Naive thymus-derived CD4-positive, alpha-beta T cell (primary cell): ENCODE measurements around the gene SAMD3. TPM values are rescaled to one million over a fixed set of nuclear protein-coding genes. Genes with fewer than 3 reads are reported as not detected.
"Not testable (repeated sequence)": the region's sequence is repeated elsewhere in the genome, so short reads cannot be mapped to it uniquely, and the experiment has no call there.

Source experiments
- ATAC-seq: fragments of 150-1000 bp; cut with Tn5 transposase; 2 replicates; pipeline ENCODE4 v1.10.0; 2021; ENCODE audit warnings: mild to moderate bottlenecking, moderate library complexity
- CTCF ChIA-PET: fragments of 350-600 bp; sonication (Branson Sonifier 250); formaldehyde crosslinking; loops from one replicate; lab custom pipeline; 2021; ENCODE audit warnings: antibody characterized with exemption; lab: Charles Lee
- POLR2A ChIA-PET: fragments of 350-600 bp; sonication (Branson Sonifier 250); formaldehyde crosslinking; loops from one replicate; lab custom pipeline; 2021; ENCODE audit warnings: antibody characterized with exemption, inconsistent platforms; lab: Charles Lee
- DNase-seq, 9 donors: peaks; one replicate each; pipeline versions ENCODE4 v3.0.0 to v3.0.0-alpha.2; 2020 to 2022; ENCODE audit warnings: mixed read lengths in 1 of 9
- H3K27ac ChIP-seq: one replicate; pipeline ENCODE4 v1.7.0; 2013; ENCODE audit warnings: mild to moderate bottlenecking, low read depth, low read length, moderate library complexity
- H3K27me3 ChIP-seq, 2 donors: one replicate each; pipeline ENCODE4 v1.7.0; 2013; ENCODE audit warnings: low read length in 2 of 2, mild to moderate bottlenecking in 2 of 2, moderate library complexity in 2 of 2; ENCODE audit not compliant: control insufficient read depth in 2 of 2, insufficient read depth in 2 of 2
- H3K36me3 ChIP-seq, 3 experiments: 1 replicate in 2 of 3; 2 replicates in 1 of 3; pipeline ENCODE4 v1.7.0; 2013; ENCODE audit warnings: low read length in 3 of 3, mild to moderate bottlenecking in 3 of 3, moderate library complexity in 1 of 3; ENCODE audit not compliant: insufficient read depth in 3 of 3, control insufficient read depth in 2 of 3
- H3K4me1 ChIP-seq, 2 donors: one replicate each; pipeline ENCODE4 v1.7.0; 2013; ENCODE audit warnings: low read length in 2 of 2, mild to moderate bottlenecking in 2 of 2, moderate library complexity in 1 of 2; ENCODE audit not compliant: control insufficient read depth in 2 of 2, insufficient read depth in 2 of 2
- H3K4me3 ChIP-seq: 2 replicates; pipeline ENCODE4 v1.7.0; 2013; ENCODE audit warnings: mild to moderate bottlenecking, low read length
- H3K9me3 ChIP-seq, 3 experiments: 1 replicate in 2 of 3; 2 replicates in 1 of 3; pipeline ENCODE4 v1.7.0; 2013; ENCODE audit warnings: low read length in 3 of 3; ENCODE audit not compliant: control insufficient read depth in 2 of 3
- H3K27ac Mint-ChIP-seq, 9 donors: one replicate each; pipeline ENCODE4 v1.8.0; 2020 to 2022; ENCODE audit warnings: mixed read lengths in 9 of 9, mild to moderate bottlenecking in 8 of 9, moderate library complexity in 5 of 9, inconsistent platforms in 2 of 9
- H3K27me3 Mint-ChIP-seq, 5 donors: one replicate each; pipeline ENCODE4 v1.8.0; 2021 to 2022; ENCODE audit warnings: mixed read lengths in 5 of 5, mild to moderate bottlenecking in 1 of 5
- H3K36me3 Mint-ChIP-seq, 5 donors: one replicate each; pipeline ENCODE4 v1.8.0; 2020 to 2022; ENCODE audit warnings: mixed read lengths in 5 of 5, mild to moderate bottlenecking in 3 of 5, inconsistent platforms in 1 of 5
- H3K4me1 Mint-ChIP-seq, 7 donors: one replicate each; pipeline ENCODE4 v1.8.0; 2020 to 2022; ENCODE audit warnings: mixed read lengths in 7 of 7, mild to moderate bottlenecking in 3 of 7, inconsistent platforms in 1 of 7
- H3K4me3 Mint-ChIP-seq, 10 donors: one replicate each; pipeline ENCODE4 v1.8.0; 2020 to 2022; ENCODE audit warnings: mild to moderate bottlenecking in 10 of 10, mixed read lengths in 10 of 10, moderate library complexity in 6 of 10, inconsistent platforms in 2 of 10
- H3K9me3 Mint-ChIP-seq, 11 donors: one replicate each; pipeline ENCODE4 v1.8.0; 2020 to 2022; ENCODE audit warnings: mixed read lengths in 11 of 11, mild to moderate bottlenecking in 4 of 11, inconsistent platforms in 1 of 11, moderate library complexity in 1 of 11
- intact Hi-C, 2 donors: fragments of 100-400 bp; cut with micrococcal nuclease; formaldehyde crosslinking; loops; one replicate each; pipeline ENCODE4 v1.15.1; 2023
- polyA plus RNA-seq, 2 donors: library from polyadenylated mRNA; unstranded; fragments of 300-500 nt; fragmentation: Illumina TruSeq; gene quantifications; one replicate each; pipeline ENCODE4 v1.2.3, GENCODE V29; 2021
- total RNA-seq, 6 experiments: library from RNA in 5 of 6; stranded (reverse) in 5 of 6; gene quantifications; 1 replicate in 5 of 6; 2 replicates in 1 of 6; pipeline ENCODE4 v1.2.3 and lab custom pipeline; 2021 to 2026

Gene SAMD3
- total and polyA plus RNA-seq, 7 experiments from 2014 or later: 23.7 to 67.3 (median 43.4) TPM

GRCh38 chr6:130260614-130261241 is 38.0 kb upstream of the SAMD3 start:
- ATAC-seq, H3K27me3 Mint-ChIP-seq, DNase-seq, H3K27ac ChIP-seq, H3K27me3 ChIP-seq, intact Hi-C loops, CTCF ChIA-PET, H3K9me3 ChIP-seq, POLR2A ChIA-PET, H3K36me3 ChIP-seq: not testable (repeated sequence)
- H3K9me3 Mint-ChIP-seq: peaks cover 0 to 17% (median 5%) of the 10 kb centered on the region in 11 donors
- H3K36me3 Mint-ChIP-seq: peaks cover 0 to 35% (median 4%) of the 10 kb centered on the region in 5 donors
- peak overlapping the region in 3 of 10 donors; percentile 29 to 75 (median 48) for H3K4me3 Mint-ChIP-seq
- Histone ChIP-seq H3K4me1 (peaks cover 0 to 13% of the 10 kb centered on the region in 2 donors), H3K4me3 (peak overlapping the region; percentile 45)
- peaks cover 12 to 34% (median 27%) of the 10 kb centered on the region in 7 donors for H3K4me1 Mint-ChIP-seq
- peak overlapping the region in 3 of 9 donors; percentile 41 to 67 (median 42) for H3K27ac Mint-ChIP-seq

- ATAC-seq: peak; percentile 29
- peak overlapping the region; percentile 45 for H3K4me3 ChIP-seq
- DNase-seq, POLR2A ChIA-PET, H3K27me3 Mint-ChIP-seq, H3K36me3 ChIP-seq, H3K27me3 ChIP-seq, CTCF ChIA-PET, H3K9me3 ChIP-seq, H3K27ac ChIP-seq, intact Hi-C loops: not testable (repeated sequence)
- Mint-ChIP-seq H3K4me3 (peak overlapping the region in 9 of 10 donors; percentile 23 to 75 (median 48)), H3K9me3 (peaks cover 0 to 17% (median 5%) of the 10 kb centered on the region in 11 donors), H3K4me1 (peaks cover 12 to 38% (median 27%) of the 10 kb centered on the region in 7 donors), H3K36me3 (peaks cover 0 to 39% (median 4%) of the 10 kb centered on the region in 5 donors), H3K27ac (peak overlapping the region in 6 of 9 donors; percentile 11 to 80 (median 54))
- peaks cover 0 to 13% of the 10 kb centered on the region in 2 donors for H3K4me1 ChIP-seq
These were observed 37.3 kb upstream of the SAMD3 start for GRCh38 chr6:130260050-130260462.

GRCh38 chr6:130259557-130259956 is 36.8 kb upstream of the SAMD3 start:
- peak overlapping the region in 4 of 9 donors; percentile 41 to 80 (median 54) for H3K27ac Mint-ChIP-seq
- DNase-seq (no peak), ATAC-seq (no peak)
- Histone ChIP-seq H3K4me1 (peaks cover 0 to 13% of the 10 kb centered on the region in 2 donors), H3K4me3 (peak overlapping the region; percentile 45), H3K27me3 (no peaks in the 10 kb centered on the region), H3K9me3 (no peaks in the 10 kb centered on the region), H3K27ac (no peak overlapping the region), H3K36me3 (no peaks in the 10 kb centered on the region)
- H3K36me3 Mint-ChIP-seq: peaks cover 0 to 44% (median 4%) of the 10 kb centered on the region in 5 donors
- ChIA-PET POLR2A (no interaction called here), CTCF (no interaction called here)
- peak overlapping the region in 9 of 10 donors; percentile 23 to 75 (median 48) for H3K4me3 Mint-ChIP-seq
- H3K27me3 Mint-ChIP-seq: peaks cover 0 to 7% (median 0%) of the 10 kb centered on the region in 5 donors
- peaks cover 0 to 17% (median 5%) of the 10 kb centered on the region in 11 donors for H3K9me3 Mint-ChIP-seq
- peaks cover 12 to 40% (median 27%) of the 10 kb centered on the region in 7 donors for H3K4me1 Mint-ChIP-seq
- intact Hi-C loops: no loop called here

- H3K4me1 ChIP-seq: peaks cover 0 to 13% of the 10 kb centered on the region in 2 donors
- peaks cover 0 to 47% (median 4%) of the 10 kb centered on the region in 5 donors for H3K36me3 Mint-ChIP-seq
- H3K4me3 Mint-ChIP-seq: peak overlapping the region in 1 of 10 donors; percentile 48
- H3K4me3 ChIP-seq: no peak overlapping the region
- ATAC-seq (no peak), DNase-seq (no peak)
- no peaks in the 10 kb centered on the region for H3K27me3 ChIP-seq
- ChIA-PET CTCF (no interaction called here), POLR2A (no interaction called here)
- H3K9me3 Mint-ChIP-seq: peaks cover 0 to 17% (median 5%) of the 10 kb centered on the region in 11 donors
- H3K9me3 ChIP-seq: no peaks in the 10 kb centered on the region
- no peak overlapping the region for H3K27ac ChIP-seq
- peaks cover 12 to 40% (median 27%) of the 10 kb centered on the region in 7 donors for H3K4me1 Mint-ChIP-seq
- no peaks in the 10 kb centered on the region for H3K36me3 ChIP-seq
- peak overlapping the region in 1 of 9 donors; percentile 22 for H3K27ac Mint-ChIP-seq
- peaks cover 0 to 7% (median 0%) of the 10 kb centered on the region in 5 donors for H3K27me3 Mint-ChIP-seq
- intact Hi-C loops: no loop called here
These were observed 36.4 kb upstream of the SAMD3 start for GRCh38 chr6:130259140-130259539.

GRCh38 chr6:130252527-130253237 is 29.9 kb upstream of the SAMD3 start:
- Mint-ChIP-seq H3K27ac (no peak overlapping the region), H3K9me3 (peaks cover 0 to 7% (median 0%) of the 10 kb centered on the region in 11 donors), H3K36me3 (peaks cover 0 to 21% (median 0%) of the 10 kb centered on the region in 5 donors), H3K4me3 (no peak overlapping the region), H3K4me1 (peaks cover 0 to 13% (median 0%) of the 10 kb centered on the region in 7 donors), H3K27me3 (peaks cover 0 to 26% (median 0%) of the 10 kb centered on the region in 5 donors)
- Histone ChIP-seq H3K27ac (no peak overlapping the region), H3K27me3 (no peaks in the 10 kb centered on the region), H3K9me3 (no peaks in the 10 kb centered on the region), H3K4me3 (no peak overlapping the region), H3K4me1 (no peaks in the 10 kb centered on the region), H3K36me3 (no peaks in the 10 kb centered on the region)
- no peak for DNase-seq
- intact Hi-C loops: no loop called here
- ATAC-seq: no peak
- POLR2A ChIA-PET: no interaction called here
- CTCF ChIA-PET: interaction anchor here (0.6 to 0.7 kb wide), 3 partner anchors 38 to 880 kb away, joined by 3 read pairs; no protein-coding TSS in a partner anchor

GRCh38 chr6:130245267-130245666 is 22.5 kb upstream of the SAMD3 start:
- DNase-seq: no peak
- H3K9me3 Mint-ChIP-seq: no peaks in the 10 kb centered on the region
- Histone ChIP-seq H3K36me3 (no peaks in the 10 kb centered on the region), H3K4me1 (no peaks in the 10 kb centered on the region), H3K4me3 (no peak overlapping the region), H3K27me3 (no peaks in the 10 kb centered on the region), H3K9me3 (no peaks in the 10 kb centered on the region), H3K27ac (no peak overlapping the region)
- ChIA-PET CTCF (no interaction called here), POLR2A (interaction anchor here (1.0 kb wide), 1 partner anchor 41 kb away, joined by 4 read pairs; no protein-coding TSS in a partner anchor)
- H3K4me3 Mint-ChIP-seq: no peak overlapping the region
- H3K4me1 Mint-ChIP-seq: no peaks in the 10 kb centered on the region
- no peak for ATAC-seq
- intact Hi-C loops: no loop called here
- H3K27ac Mint-ChIP-seq: no peak overlapping the region
- H3K27me3 Mint-ChIP-seq: peaks cover 0 to 10% (median 0%) of the 10 kb centered on the region in 5 donors
- no peaks in the 10 kb centered on the region for H3K36me3 Mint-ChIP-seq
